22Rv1 (cell line): ENCODE measurements around the gene CLDN11.

Source experiments
- CTCF ChIP-seq: fragments of 450-650 bp; IDR thresholded peaks from 2 replicates; pipeline ENCODE4 v1.5.1; 2017; ENCODE audit warnings: mild to moderate bottlenecking
- ZFX ChIP-seq: fragments of 450-650 bp; IDR thresholded peaks from 2 replicates; pipeline ENCODE4 v1.6.1; 2017; ENCODE audit warnings: antibody characterized with exemption, borderline replicate concordance

DNA sequence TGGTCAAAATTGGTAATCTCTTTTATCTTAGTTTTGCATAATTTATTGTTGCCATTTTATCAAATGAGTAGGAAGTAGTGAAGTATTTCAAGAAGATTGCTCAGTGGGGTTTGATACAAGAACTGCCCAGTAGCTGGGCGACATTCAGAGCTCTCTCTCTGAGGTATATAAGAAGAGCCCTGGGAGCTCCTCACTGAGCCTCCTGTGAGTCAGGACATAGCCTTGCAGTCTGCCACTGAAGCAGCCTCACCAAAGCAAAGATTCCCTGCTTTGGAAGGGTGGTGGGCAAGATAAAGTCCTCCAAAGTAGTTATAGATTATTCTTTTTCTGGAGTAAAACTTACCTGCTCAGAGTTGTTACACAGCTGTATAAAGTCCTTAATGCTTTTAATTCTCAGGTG lies 35.1 kb upstream of the CLDN11 start:
- TF ChIP-seq CTCF (no peak), ZFX (no peak)
